GM12878 (cell line): ENCODE measurements around the gene RECQL5. TPM values are rescaled to one million over a fixed set of nuclear protein-coding genes. Genes with fewer than 3 reads are reported as not detected.

Experiments
- ATAC-seq: fragments of 200-7000 bp; cut with Tn5 transposase; 3 replicates; pipeline ENCODE4 v1.9.1; 2020; ENCODE audit warnings: mild to moderate bottlenecking, moderate library complexity
- BruUV-seq: library from RNA; stranded (reverse); fragments of 400-500 nt; replicated peaks from 2 replicates; lab custom pipeline; 2021; lab: Mats Ljungman, UMichigan
- CTCF ChIA-PET: fragments of 300-600 bp; sonication (Branson Sonifier 250); formaldehyde crosslinking; extraction: SDS; loops from one replicate; lab custom pipeline; 2021; ENCODE audit warnings: inconsistent platforms; lab: Yijun Ruan, JAX
- POLR2A ChIA-PET: fragments of 350-600 bp; formaldehyde crosslinking; extraction: SDS; loops from one replicate; lab custom pipeline; 2021; ENCODE audit warnings: inconsistent platforms; lab: Charles Lee
- RAD21 ChIA-PET: fragments of 300-600 bp; sonication (Branson Sonifier 250); formaldehyde crosslinking; loops from one replicate; lab custom pipeline; 2023; ENCODE audit warnings: antibody characterized with exemption; ENCODE audit not compliant: unreplicated experiment; lab: Charles Lee
- SMC1A ChIA-PET: fragments of 300-600 bp; sonication (Branson Sonifier 250); formaldehyde crosslinking; loops from one replicate; lab custom pipeline; 2023; ENCODE audit not compliant: unreplicated experiment, uncharacterized antibody; lab: Charles Lee
- DNase-seq: peaks from one replicate; pipeline ENCODE4 v3.0.0-alpha.2; 2011; ENCODE audit warnings: low read depth, low spot score
- FAIRE-seq: peaks from 3 replicates; lab custom pipeline; 2011; peaks lifted over from hg19 to GRCh38; lab: Jason Lieb, UNC
- H2AFZ ChIP-seq: 2 replicates; pipeline ENCODE4 v1.6.0; 2011; ENCODE audit warnings: low read depth, low read length, control low read depth; ENCODE audit not compliant: control insufficient read depth
- H3K27ac ChIP-seq: 2 replicates; pipeline ENCODE4 v1.5.1; 2011; ENCODE audit warnings: control low read depth; ENCODE audit not compliant: control insufficient read depth, insufficient read depth
- H3K27me3 ChIP-seq, 2 experiments: replicated peaks in 1 of 2; 2 replicates each; pipeline versions ENCODE4 v1.6.0 to v1.6.1; 2011; ENCODE audit warnings: low read length in 1 of 2; ENCODE audit not compliant: control insufficient read depth in 2 of 2, insufficient read depth in 2 of 2
- H3K36me3 ChIP-seq, 2 experiments: 2 replicates each; pipeline ENCODE4 v1.5.1; 2011; ENCODE audit warnings: low read length in 1 of 2; ENCODE audit not compliant: control insufficient read depth in 2 of 2, insufficient read depth in 2 of 2
- H3K4me1 ChIP-seq: 2 replicates; pipeline ENCODE4 v1.6.1; 2011; ENCODE audit warnings: mild to moderate bottlenecking, low read length, moderate library complexity, mixed read lengths; ENCODE audit not compliant: control insufficient read depth, insufficient read depth
- H3K4me2 ChIP-seq: 2 replicates; pipeline ENCODE4 v1.6.0; 2011; ENCODE audit warnings: control low read depth; ENCODE audit not compliant: control insufficient read depth, insufficient read depth
- H3K4me3 ChIP-seq: fragments of 200-600 bp; sonication (generic); 2 replicates; pipeline ENCODE4 v1.5.1; 2016
- H3K79me2 ChIP-seq: 2 replicates; pipeline ENCODE4 v1.6.0; 2011; ENCODE audit warnings: low read length; ENCODE audit not compliant: control insufficient read depth, insufficient read depth
- H3K9ac ChIP-seq: 2 replicates; pipeline ENCODE4 v1.8.0; 2011; ENCODE audit warnings: low read length, control low read depth, mixed read lengths; ENCODE audit not compliant: control insufficient read depth, insufficient read depth
- H3K9me3 ChIP-seq: replicated peaks from 3 replicates; pipeline ENCODE4 v1.5.1; 2011; ENCODE audit warnings: mild to moderate bottlenecking, low read length; ENCODE audit not compliant: control insufficient read depth, insufficient read depth
- H4K20me1 ChIP-seq: 2 replicates; pipeline ENCODE4 v1.6.0; 2011; ENCODE audit not compliant: control insufficient read depth, insufficient read depth
- CREM ChIP-seq: IDR thresholded peaks from 2 replicates; pipeline ENCODE4 v1.6.1; 2014; ENCODE audit warnings: antibody characterized with exemption, low read depth
- FOS ChIP-seq: IDR thresholded peaks from 3 replicates; pipeline ENCODE4 v1.6.1; 2011; ENCODE audit warnings: borderline replicate concordance; ENCODE audit not compliant: insufficient read length; ENCODE audit errors: extremely low read depth
- JUND ChIP-seq: IDR thresholded peaks from 2 replicates; pipeline ENCODE4 v1.6.1; 2012; ENCODE audit warnings: low read depth, mild to moderate bottlenecking, low read length, improper control_type of control experiment, moderate library complexity
- RCOR1 ChIP-seq: conservative IDR thresholded peaks from 2 replicates; pipeline ENCODE4 v1.6.1; 2012; ENCODE audit warnings: low read depth, low read length, improper control_type of control experiment
- SMARCA5 ChIP-seq: fragments of 450-650 bp; IDR thresholded peaks from 2 replicates; pipeline ENCODE4 v1.6.1; 2017; ENCODE audit warnings: mild to moderate bottlenecking
- SREBF1 ChIP-seq: IDR thresholded peaks from 2 replicates; pipeline ENCODE4 v1.6.1; 2012; ENCODE audit warnings: mild to moderate bottlenecking, low read length
- TCF3 ChIP-seq: IDR thresholded peaks from 2 replicates; pipeline ENCODE4 v1.6.1; 2012; ENCODE audit warnings: low read depth, mild to moderate bottlenecking, low read length, borderline replicate concordance; ENCODE audit not compliant: insufficient read depth
- WGBS: methylation state at CpG from one replicate; pipeline ENCODE4 v1.1.6; 2016; ENCODE audit warnings: low lambda C conversion rate; ENCODE audit not compliant: insufficient replicate concordance, insufficient coverage; ENCODE audit errors: missing lambda C conversion rate; 5-methylcytosine and 5-hydroxymethylcytosine counted together
- in situ Hi-C: fragments of 300-500 bp; cut with MboI; formaldehyde crosslinking; loops from 9 replicates; pipeline ENCODE4 v1.14.3; 2018; ENCODE audit warnings: mixed read lengths
- intact Hi-C: fragments of 100-400 bp; cut with micrococcal nuclease; formaldehyde crosslinking; loops from one replicate; pipeline ENCODE4 v1.14.2; 2022; ENCODE audit not compliant: unreplicated experiment
- polyA plus RNA-seq, 11 experiments: library from polyadenylated mRNA; depleted of rRNA in 4 of 11; unstranded in 6 of 11; stranded (reverse) in 5 of 11; fragments of >200 nt; fragmentation: Nextera tagmentation in 4 of 11; fragmentation: Illumina TruSeq in 1 of 11; extraction: Ambion mirVana in 4 of 11; extraction: Trizol in 1 of 11; gene quantifications; 1 replicate in 1 of 11; 2 replicates in 10 of 11; pipeline versions ENCODE4 v1.2.1 to v1.2.3, GENCODE V29; 2011 to 2016; ENCODE audit warnings: inconsistent platforms in 2 of 11, missing spikeins in 2 of 11, low read depth in 1 of 11
- total RNA-seq, 4 experiments: library from RNA; depleted of rRNA in 3 of 4; stranded (reverse); fragments of >200 nt in 3 of 4; fragmentation: Illumina TruSeq in 1 of 4; extraction: Trizol in 1 of 4; gene quantifications; 2 replicates each; pipeline versions ENCODE4 v1.2.1 to v1.2.3, GENCODE V29; 2013 to 2021
- TF ChIP-seq, protein P1 (sequence below): fragments of 450-650 bp; formaldehyde crosslinking; IDR thresholded peaks from 2 replicates; pipeline ENCODE4 v1.4.0; 2020; ENCODE audit warnings: mild to moderate bottlenecking, moderate library complexity

The RECQL5 gene
- total and polyA plus RNA-seq, 10 of the 15 experiments (the other 5 are each of a cell fraction or from before 2014, with no cell fraction given), result 3.6 to 30.6 (median 20.1) TPM

DNA sequence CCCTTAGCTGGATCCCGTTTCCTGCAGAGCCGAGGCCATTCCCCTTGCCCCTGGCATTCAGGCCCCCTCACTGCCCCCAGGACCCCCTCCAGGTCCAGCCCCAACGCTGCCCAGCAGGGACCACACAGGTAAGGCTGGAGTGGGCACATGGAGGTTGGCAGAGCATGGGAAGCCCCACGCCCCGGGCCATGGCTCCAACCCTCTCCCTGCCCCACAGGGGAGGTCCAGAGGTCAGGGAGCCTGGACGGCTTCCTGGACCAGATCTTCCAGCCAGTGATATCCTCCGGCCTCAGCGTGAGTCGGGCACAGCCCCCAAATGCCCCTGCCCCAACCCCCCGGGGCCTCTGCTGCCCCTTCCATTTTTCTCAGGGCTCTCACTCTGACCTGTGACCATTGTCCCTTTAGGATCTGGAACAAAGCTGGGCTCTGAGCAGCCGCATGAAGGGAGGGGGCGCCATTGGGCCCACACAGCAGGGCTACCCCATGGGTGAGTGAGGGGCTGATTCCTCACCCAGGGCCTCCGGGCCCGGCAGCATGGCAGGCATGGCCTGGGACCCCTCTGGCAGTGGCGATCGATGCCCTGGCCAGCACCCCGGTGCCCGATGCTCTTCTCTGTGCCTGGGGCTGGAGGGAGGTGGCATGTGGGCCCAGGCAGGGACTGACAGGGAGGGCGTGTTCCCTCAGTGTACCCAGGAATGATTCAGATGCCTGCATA is 52.2 kb downstream of the RECQL5 start:
- ATAC-seq, result no peak

More for the DNA sequence above, 52.2 kb downstream of the RECQL5 start:
- H3K79me2 ChIP-seq, result no peaks in the 10 kb centered on the region
- H3K27me3 ChIP-seq, result no peaks in the 10 kb centered on the region
- SMC1A ChIA-PET, result no interaction called here
- intact Hi-C loops (no loop called here), in situ Hi-C loops (no loop called here)
- no peak overlapping the region for H3K27ac ChIP-seq
- H4K20me1 ChIP-seq, result no peaks in the 10 kb centered on the region
- POLR2A ChIA-PET, result no interaction called here
- no peak overlapping the region for H3K4me2 ChIP-seq
- RAD21 ChIA-PET, result no interaction called here
- H3K9ac ChIP-seq, result no peak overlapping the region
- no peaks in the 10 kb centered on the region for H3K9me3 ChIP-seq
- CTCF ChIA-PET, result interaction anchor here (0.6 to 0.7 kb wide), 2 partner anchors 111 to 139 kb away, joined by 3 read pairs; no protein-coding TSS in a partner anchor
- no TSS peak for BruUV-seq
- no peak overlapping the region for H3K4me3 ChIP-seq
- FAIRE-seq (no peak), DNase-seq (no peak)
- no peaks in the 10 kb centered on the region for H3K36me3 ChIP-seq
- TF ChIP-seq, protein P1, sequence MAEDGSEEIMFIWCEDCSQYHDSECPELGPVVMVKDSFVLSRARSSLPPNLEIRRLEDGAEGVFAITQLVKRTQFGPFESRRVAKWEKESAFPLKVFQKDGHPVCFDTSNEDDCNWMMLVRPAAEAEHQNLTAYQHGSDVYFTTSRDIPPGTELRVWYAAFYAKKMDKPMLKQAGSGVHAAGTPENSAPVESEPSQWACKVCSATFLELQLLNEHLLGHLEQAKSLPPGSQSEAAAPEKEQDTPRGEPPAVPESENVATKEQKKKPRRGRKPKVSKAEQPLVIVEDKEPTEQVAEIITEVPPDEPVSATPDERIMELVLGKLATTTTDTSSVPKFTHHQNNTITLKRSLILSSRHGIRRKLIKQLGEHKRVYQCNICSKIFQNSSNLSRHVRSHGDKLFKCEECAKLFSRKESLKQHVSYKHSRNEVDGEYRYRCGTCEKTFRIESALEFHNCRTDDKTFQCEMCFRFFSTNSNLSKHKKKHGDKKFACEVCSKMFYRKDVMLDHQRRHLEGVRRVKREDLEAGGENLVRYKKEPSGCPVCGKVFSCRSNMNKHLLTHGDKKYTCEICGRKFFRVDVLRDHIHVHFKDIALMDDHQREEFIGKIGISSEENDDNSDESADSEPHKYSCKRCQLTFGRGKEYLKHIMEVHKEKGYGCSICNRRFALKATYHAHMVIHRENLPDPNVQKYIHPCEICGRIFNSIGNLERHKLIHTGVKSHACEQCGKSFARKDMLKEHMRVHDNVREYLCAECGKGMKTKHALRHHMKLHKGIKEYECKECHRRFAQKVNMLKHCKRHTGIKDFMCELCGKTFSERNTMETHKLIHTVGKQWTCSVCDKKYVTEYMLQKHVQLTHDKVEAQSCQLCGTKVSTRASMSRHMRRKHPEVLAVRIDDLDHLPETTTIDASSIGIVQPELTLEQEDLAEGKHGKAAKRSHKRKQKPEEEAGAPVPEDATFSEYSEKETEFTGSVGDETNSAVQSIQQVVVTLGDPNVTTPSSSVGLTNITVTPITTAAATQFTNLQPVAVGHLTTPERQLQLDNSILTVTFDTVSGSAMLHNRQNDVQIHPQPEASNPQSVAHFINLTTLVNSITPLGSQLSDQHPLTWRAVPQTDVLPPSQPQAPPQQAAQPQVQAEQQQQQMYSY, result no peak
- TF ChIP-seq JUND, result no peak
- TF ChIP-seq SMARCA5, result no peak
- TF ChIP-seq SREBF1, result no peak
- TF ChIP-seq CREM, result no peak
- no peak for TF ChIP-seq FOS
- no peak for TF ChIP-seq RCOR1
- no peak for TF ChIP-seq TCF3
- no peak overlapping the region for H2AFZ ChIP-seq
- no peaks in the 10 kb centered on the region for H3K4me1 ChIP-seq
- 54% methylated on average over 18 of the region's 19 CpGs for WGBS
